Cardiac septum (tissue), 1 donor: ENCODE results near the gene IER3IP1. TPM values are rescaled to one million over a fixed set of nuclear protein-coding genes. Genes with fewer than 3 reads are reported as not detected.
"Not testable (repeated sequence)": the region's sequence is repeated elsewhere in the genome, so short reads cannot be mapped to it uniquely, and the experiment has no call there.

Source experiments
- DNase-seq: peaks from one replicate; pipeline ENCODE4 v3.0.0-alpha.2; 2020; ENCODE audit warnings: low spot score
- intact Hi-C: fragments of 100-400 bp; cut with DNase I; formaldehyde crosslinking; loops from one replicate; pipeline ENCODE4 v1.14.0; 2022
- long read RNA-seq: library from polyadenylated mRNA; unstranded; transcript quantifications from one replicate; pipeline ENCODE4 v2.0.0, GENCODE V29; 2021
- total RNA-seq: library from RNA; stranded (reverse); fragmentation: NEBNext Ultra II Directional; extraction: Animal tissue kit (Norgen Biotek cat#: 25700); gene quantifications from one replicate; pipeline ENCODE4 v1.2.1, GENCODE V29; 2021
- donor health status: DM: no; HTN: no; CAD: no.

IER3IP1 gene
- 9.5 TPM for total RNA-seq
- long read RNA-seq, transcript IER3IP1-201 (3 exons, 3,689 nt): major isoform, 73 of 74 reads
- long read RNA-seq, partial matches to known transcripts: 0 of 74 reads
- long read RNA-seq, other reads (novel, unspliced or antisense): 1 of 74 reads

- intact Hi-C loops: loop anchor here (2.0 kb wide), 1 partner anchor 25 kb away; the partner anchor contains the start of gene HDHD2
- DNase-seq: peak; percentile 94
Observed at GRCh38 chr18:47175898-47176575, at the start of gene IER3IP1. Gene IER3IP1, minus strand, starts transcription at chr18:47176364. Its CDS starts 87 bp downstream, at chr18:47176277.

- intact Hi-C loops: loop anchor here (2.0 kb wide), 1 partner anchor 533 kb away; no protein-coding TSS in a partner anchor
- DNase-seq: no peak
Observed at GRCh38 chr18:47215554-47216138, 39.5 kb upstream of the IER3IP1 start.

- no peak for DNase-seq
- intact Hi-C loops: no loop called here
Observed at GRCh38 chr18:47209171-47209570, 33.0 kb upstream of the IER3IP1 start.

- DNase-seq: no peak
- intact Hi-C loops: no loop called here
Observed at GRCh38 chr18:47206945-47207637, 30.9 kb upstream of the IER3IP1 start.

GRCh38 chr18:47204908-47205522 lies 28.9 kb upstream of the IER3IP1 start:
- intact Hi-C loops: loop anchor here (1.0 kb wide), 1 partner anchor 105 kb away; no protein-coding TSS in a partner anchor
- DNase-seq: no peak

GRCh38 chr18:47203626-47204464 lies 27.7 kb upstream of the IER3IP1 start:
- intact Hi-C loops: no loop called here
- no peak for DNase-seq

GRCh38 chr18:47195961-47196360 lies 19.8 kb upstream of the IER3IP1 start:
- intact Hi-C loops, DNase-seq: not testable (repeated sequence)

GRCh38 chr18:47191961-47192360 lies 15.8 kb upstream of the IER3IP1 start:
- intact Hi-C loops: no loop called here
- DNase-seq: no peak

- DNase-seq: no peak
- intact Hi-C loops: no loop called here
Observed at GRCh38 chr18:47187721-47188120, 11.6 kb upstream of the IER3IP1 start.

GRCh38 chr18:47184419-47185050 lies 8.4 kb upstream of the IER3IP1 start:
- no peak for DNase-seq
- intact Hi-C loops: no loop called here

- DNase-seq, intact Hi-C loops: not testable (repeated sequence)
Observed at GRCh38 chr18:47182156-47182555, 6.0 kb upstream of the IER3IP1 start.

GRCh38 chr18:47180765-47181164 lies 4.6 kb upstream of the IER3IP1 start:
- intact Hi-C loops: no loop called here
- DNase-seq: no peak

GRCh38 chr18:47179520-47179919 lies 3.4 kb upstream of the IER3IP1 start:
- no peak for DNase-seq
- intact Hi-C loops: no loop called here

- no peak for DNase-seq
- intact Hi-C loops: loop anchor here (2.0 kb wide), 1 partner anchor 25 kb away; the partner anchor contains the start of gene HDHD2
Observed at GRCh38 chr18:47175283-47175897, 774 bp downstream of the IER3IP1 start.

- intact Hi-C loops: loop anchor here (2.0 kb wide), 1 partner anchor 24 kb away; the partner anchor contains the start of gene HDHD2
- DNase-seq: no peak
Observed at GRCh38 chr18:47174545-47175116, 1.5 kb downstream of the IER3IP1 start.

- intact Hi-C loops: no loop called here
- no peak for DNase-seq
Observed at GRCh38 chr18:47172476-47172875, 3.7 kb downstream of the IER3IP1 start.

- intact Hi-C loops: no loop called here
- DNase-seq: no peak
Observed at GRCh38 chr18:47168913-47169312, 7.3 kb downstream of the IER3IP1 start.

GRCh38 chr18:47168509-47168908 lies 7.7 kb downstream of the IER3IP1 start:
- DNase-seq: no peak
- intact Hi-C loops: no loop called here
